B cell (primary cell): ENCODE results near the gene B4GALT1. TPM values are rescaled to one million over a fixed set of nuclear protein-coding genes. Genes with fewer than 3 reads are reported as not detected.
A peak's percentile ranks its signal among the peaks of the same experiment; 100 is the strongest.

Source experiments
- ATAC-seq: fragments of 200-7000 bp; cut with Tn5 transposase; one replicate; pipeline ENCODE4 v1.10.0; 2021; ENCODE audit warnings: low read depth, mild to moderate bottlenecking, moderate number of reproducible peaks, moderate library complexity
- CTCF ChIA-PET: fragments of 350-600 bp; sonication (Branson Sonifier 250); formaldehyde crosslinking; loops from one replicate; lab custom pipeline; 2021; ENCODE audit warnings: antibody characterized with exemption, inconsistent platforms; lab: Charles Lee
- POLR2A ChIA-PET: fragments of 350-600 bp; sonication (Branson Sonifier 250); formaldehyde crosslinking; loops from one replicate; lab custom pipeline; 2021; ENCODE audit warnings: antibody characterized with exemption; lab: Charles Lee
- DNase-seq: peaks from one replicate; pipeline ENCODE4 v3.0.0; 2013
- H2AFZ ChIP-seq: 2 replicates; pipeline ENCODE4 v1.6.1; 2012; ENCODE audit warnings: mild to moderate bottlenecking, low read depth, low read length; ENCODE audit not compliant: insufficient read depth, poor library complexity, severe bottlenecking
- H3K27ac ChIP-seq, 2 donors: 1 replicate in 1 of 2; 2 replicates in 1 of 2; pipeline ENCODE4 v1.5.1; 2012 to 2013; ENCODE audit warnings: low read length in 2 of 2, mild to moderate bottlenecking in 2 of 2, moderate library complexity in 1 of 2
- H3K27me3 ChIP-seq, 4 experiments: fragments of 200-600 bp in 1 of 4; sonication (generic) in 1 of 4; replicated peaks in 1 of 4; 1 replicate in 2 of 4; 2 replicates in 2 of 4; pipeline versions ENCODE4 v1.6.1 to v1.7.0; 2013 to 2016; ENCODE audit warnings: low read length in 3 of 4, mild to moderate bottlenecking in 2 of 4, mixed read lengths in 1 of 4, moderate library complexity in 1 of 4; ENCODE audit not compliant: insufficient read depth in 4 of 4, control insufficient read depth in 3 of 4; ENCODE audit errors: control extremely low read depth in 1 of 4
- H3K36me3 ChIP-seq, 2 experiments: replicated peaks in 1 of 2; 1 replicate in 1 of 2; 2 replicates in 1 of 2; pipeline versions ENCODE4 v1.6.1 to v1.7.1; 2013; ENCODE audit warnings: low read length in 1 of 2; ENCODE audit not compliant: insufficient read depth in 2 of 2, control insufficient read depth in 1 of 2; ENCODE audit errors: control extremely low read depth in 1 of 2, extremely low read depth in 1 of 2
- H3K4me1 ChIP-seq, 2 donors: fragments of 200-600 bp in 1 of 2; sonication (generic) in 1 of 2; 1 replicate in 1 of 2; 2 replicates in 1 of 2; pipeline versions ENCODE4 v1.5.1 to v1.6.1; 2013 to 2017; ENCODE audit warnings: low read length in 2 of 2; ENCODE audit not compliant: control insufficient read depth in 2 of 2, insufficient read depth in 2 of 2
- H3K4me2 ChIP-seq: replicated peaks from 2 replicates; pipeline ENCODE3; 2012; ENCODE audit warnings: mild to moderate bottlenecking, low read depth, low read length; ENCODE audit not compliant: poor library complexity, severe bottlenecking
- H3K4me3 ChIP-seq, 5 experiments: fragments of 200-600 bp in 1 of 5; sonication (generic) in 1 of 5; 1 replicate in 3 of 5; 2 replicates in 2 of 5; pipeline versions ENCODE4 v1.5.1 to v1.7.0; 2011 to 2016; ENCODE audit warnings: low read length in 4 of 5, mild to moderate bottlenecking in 4 of 5, low read depth in 2 of 5, control low read depth in 1 of 5, moderate library complexity in 1 of 5; ENCODE audit not compliant: insufficient read depth in 1 of 5; ENCODE audit errors: control extremely low read depth in 1 of 5, extremely low read depth in 1 of 5
- H3K79me2 ChIP-seq: fragments of 200-600 bp; sonication (generic); one replicate; pipeline ENCODE4 v1.6.0; 2016; ENCODE audit warnings: low read length; ENCODE audit not compliant: control insufficient read depth, insufficient read depth
- H3K9ac ChIP-seq: fragments of 200-600 bp; sonication (generic); 2 replicates; pipeline ENCODE4 v1.6.1; 2017; ENCODE audit warnings: mild to moderate bottlenecking, low read length, moderate library complexity
- H3K9me3 ChIP-seq, 3 donors: one replicate each; pipeline versions ENCODE4 v1.6.1 to v1.7.1; 2013; ENCODE audit warnings: low read length in 2 of 3; ENCODE audit not compliant: control insufficient read depth in 2 of 3, insufficient read depth in 1 of 3; ENCODE audit errors: control extremely low read depth in 1 of 3
- H4K20me1 ChIP-seq: 2 replicates; pipeline ENCODE4 v1.6.0; 2012; ENCODE audit warnings: mild to moderate bottlenecking, low read length; ENCODE audit not compliant: insufficient read depth, control insufficient read depth, poor library complexity, severe bottlenecking
- H3K27ac Mint-ChIP-seq: one replicate; pipeline ENCODE4 v1.8.0; 2021; ENCODE audit warnings: mixed read lengths
- H3K27me3 Mint-ChIP-seq: one replicate; pipeline ENCODE4 v1.8.0; 2021; ENCODE audit warnings: mixed read lengths
- H3K4me1 Mint-ChIP-seq: one replicate; pipeline ENCODE4 v1.8.0; 2021; ENCODE audit warnings: mixed read lengths
- H3K4me3 Mint-ChIP-seq: one replicate; pipeline ENCODE4 v1.8.0; 2021; ENCODE audit warnings: mixed read lengths
- H3K9me3 Mint-ChIP-seq: one replicate; pipeline ENCODE4 v1.8.0; 2022; ENCODE audit warnings: mixed read lengths; ENCODE audit not compliant: insufficient read depth
- CTCF ChIP-seq: fragments of 200-600 bp; IDR thresholded peaks from one replicate; pipeline ENCODE4 v1.8.0; 2022; ENCODE audit warnings: antibody characterized with exemption, mild to moderate bottlenecking
- EZH2 ChIP-seq: IDR thresholded peaks from 2 replicates; pipeline ENCODE4 v1.6.1; 2012; ENCODE audit warnings: borderline replicate concordance, low read depth, mild to moderate bottlenecking, moderate library complexity, low read length; ENCODE audit not compliant: insufficient read depth, poor library complexity, severe bottlenecking
- WGBS: methylation state at CpG from one replicate; pipeline ENCODE4 v1.1.5; 2013; ENCODE audit warnings: missing lambda C conversion rate; ENCODE audit not compliant: insufficient coverage; 5-methylcytosine and 5-hydroxymethylcytosine counted together
- intact Hi-C: fragments of 100-400 bp; cut with micrococcal nuclease; formaldehyde crosslinking; loops from one replicate; pipeline ENCODE4 v1.10.0; 2022
- polyA plus RNA-seq: library from polyadenylated mRNA; depleted of rRNA; stranded (reverse); fragments of >200 nt; gene quantifications from 2 replicates; pipeline ENCODE4 v1.2.3, GENCODE V29; 2012
- total RNA-seq, 2 donors: library from RNA; stranded (reverse); fragments of 120-200 nt in 1 of 2; gene quantifications; 1 replicate in 1 of 2; 2 replicates in 1 of 2; pipeline versions ENCODE4 v1.2.3 to v1.2.4, GENCODE V29; 2013 to 2022

Gene B4GALT1
- total and polyA plus RNA-seq, 2 donors (not counting 1 experiment from before 2014, with no cell fraction given), result 49.2 to 201 TPM

GRCh38 chr9:33125871-33126823, 41.0 kb downstream of the B4GALT1 start:
- peak; percentile 82 for DNase-seq
- Mint-ChIP-seq H3K4me3 (peak overlapping the region; percentile 80), H3K27me3 (no peaks in the 10 kb centered on the region), H3K9me3 (no peaks in the 10 kb centered on the region), H3K27ac (peak overlapping the region; percentile 88), H3K4me1 (peaks cover 88% of the 10 kb centered on the region)
- peaks cover 1 to 61% of the 10 kb centered on the region in 2 experiments for H3K36me3 ChIP-seq
- H3K9me3 ChIP-seq, result no peaks in the 10 kb centered on the region
- no peak overlapping the region for H2AFZ ChIP-seq
- H3K4me1 ChIP-seq, result peaks cover 70 to 86% of the 10 kb centered on the region in 2 donors
- H3K4me2 ChIP-seq, result peak overlapping the region; percentile 64
- ChIA-PET POLR2A (interaction anchor here (0.6 to 4.6 kb wide), 12 partner anchors 9 to 101 kb away, joined by 3 to 44 read pairs (median 4); partner anchors contain the start of gene B4GALT1), CTCF (interaction anchor here (0.6 to 5.3 kb wide), 17 partner anchors 9 to 100 kb away, joined by 3 to 47 read pairs (median 4); partner anchors contain the start of gene B4GALT1)
- H3K79me2 ChIP-seq, result peaks cover 91% of the 10 kb centered on the region
- no peaks in the 10 kb centered on the region for H4K20me1 ChIP-seq
- H3K9ac ChIP-seq, result peak overlapping the region; percentile 31
- intact Hi-C loops, result loop anchor here (1.0 to 2.0 kb wide), 6 partner anchors 12 to 77 kb away; partner anchors contain the start of gene B4GALT1
- TF ChIP-seq EZH2 (no peak), CTCF (no peak)
- H3K27me3 ChIP-seq, result no peaks in the 10 kb centered on the region
- peak; percentile 79 for ATAC-seq
- H3K27ac ChIP-seq, result peak overlapping the region; percentile 93 to 94
- H3K4me3 ChIP-seq, result peak overlapping the region in 3 of 5 experiments; percentile 2 to 27 (median 9)
- 0% methylated on average over 5 of the region's 8 CpGs for WGBS
